ENCODE measurements around the gene RHBDF1. TPM values are rescaled to one million over a fixed set of nuclear protein-coding genes. Genes with fewer than 3 reads are reported as not detected.

RHBDF1 gene
- total and polyA plus RNA-seq, 2 of the 13 experiments (the other 11 are each of a cell fraction or from before 2014, with no cell fraction given): 5.4 to 26.9 TPM

DNA sequence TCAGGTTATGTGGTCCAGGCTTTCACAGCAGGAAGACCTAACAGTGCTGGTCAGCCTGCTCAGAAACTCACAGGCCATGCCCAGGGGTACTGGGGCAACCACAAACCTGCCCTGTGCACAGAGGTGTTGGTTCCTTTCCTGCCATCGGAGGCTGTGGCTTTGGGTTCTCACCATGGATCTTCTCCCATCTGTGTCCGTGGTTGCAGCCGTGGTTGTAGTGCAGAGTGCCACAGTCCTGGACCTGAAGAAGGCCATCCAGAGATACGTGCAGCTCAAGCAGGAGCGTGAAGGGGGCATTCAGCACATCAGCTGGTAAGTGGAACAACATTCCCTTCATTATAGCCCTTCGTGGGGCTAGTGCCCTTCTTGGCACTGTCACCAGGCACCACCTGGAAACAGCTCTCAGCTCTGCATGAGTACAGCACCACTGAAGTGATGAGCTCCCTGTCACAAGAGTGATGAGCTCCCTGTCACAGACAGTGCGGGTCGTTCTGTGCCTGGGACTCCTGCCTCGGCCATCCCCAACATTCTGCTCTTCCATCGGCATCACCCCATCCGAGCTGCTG is 16.8 kb downstream of the RHBDF1 start:
- no peak overlapping the region for H3K9ac ChIP-seq (ENCODE audit: insufficient read depth, low read depth, low read length)
- H3K36me3 ChIP-seq (replicated peaks in 1 of 2; ENCODE audit: control insufficient read depth in 1 of 2, insufficient read depth in 2 of 2, low read length in 2 of 2): peaks cover 13 to 41% of the 10 kb centered on the region in 2 experiments; a peak in 4 of 5 replicates
- H3K27ac ChIP-seq (ENCODE audit: extremely low read length, insufficient read depth, low read length): no peak overlapping the region
- FAIRE-seq (no peak), DNase-seq (ENCODE audit: low spot score) (no peak), ATAC-seq (no peak)
- no peak overlapping the region for H2AFZ ChIP-seq (ENCODE audit: low read length)
- WGBS (ENCODE audit: low lambda C conversion rate): 96% methylated on average over 5 of the region's 11 CpGs
- POLR2A ChIA-PET: no interaction called here
- peaks cover 23% of the 10 kb centered on the region for H3K4me1 ChIP-seq (ENCODE audit: insufficient read depth, low read length)
- no peak overlapping the region for H3K4me3 ChIP-seq (replicated peaks in 1 of 3; ENCODE audit: insufficient read depth in 1 of 3, low read depth in 2 of 3, low read length in 3 of 3)
- H4K20me1 ChIP-seq (ENCODE audit: insufficient read depth, low read length): no peaks in the 10 kb centered on the region
- in situ Hi-C loops (cut with HindIII; ENCODE audit: extremely low pct_ligation_motif_present, low pct_unique_long_range_greater_than_20kb) (no loop called here), intact Hi-C loops (cut with micrococcal nuclease; ENCODE audit: unreplicated experiment) (no loop called here)
- H3K4me2 ChIP-seq (ENCODE audit: low read depth, low read length): no peak overlapping the region
- no peaks in the 10 kb centered on the region for H3K9me3 ChIP-seq (ENCODE audit: low read length)
- CTCF ChIA-PET (ENCODE audit: low intra/inter-chr PET ratio, low total read pairs): no interaction called here
- no peaks in the 10 kb centered on the region; a peak in 1 of 5 replicates for H3K27me3 ChIP-seq (ENCODE audit: control insufficient read depth in 1 of 2, insufficient read depth in 2 of 2, low read length in 2 of 2)
- no TSS peak for BruUV-seq (replicated peaks)
- peaks cover 19% of the 10 kb centered on the region for H3K79me2 ChIP-seq (ENCODE audit: insufficient read depth, low read length)
- no peak for TF ChIP-seq RBM39 (IDR thresholded peaks at IDR 0.05; ENCODE audit: low read depth, low read length, poor library complexity, severe bottlenecking)
- TF ChIP-seq RCOR2 (CRISPR knock-in tag; IDR thresholded peaks at IDR 0.05): no peak
- TF ChIP-seq ZNF264 (CRISPR knock-in tag; IDR thresholded peaks at IDR 0.05): no peak
- TF ChIP-seq TCF7L2 (IDR thresholded peaks at IDR 0.05; ENCODE audit: low read depth, low read length): no peak
- no peak for TF ChIP-seq ZNF878 (CRISPR knock-in tag; IDR thresholded peaks at IDR 0.05)
- TF ChIP-seq, protein P1, sequence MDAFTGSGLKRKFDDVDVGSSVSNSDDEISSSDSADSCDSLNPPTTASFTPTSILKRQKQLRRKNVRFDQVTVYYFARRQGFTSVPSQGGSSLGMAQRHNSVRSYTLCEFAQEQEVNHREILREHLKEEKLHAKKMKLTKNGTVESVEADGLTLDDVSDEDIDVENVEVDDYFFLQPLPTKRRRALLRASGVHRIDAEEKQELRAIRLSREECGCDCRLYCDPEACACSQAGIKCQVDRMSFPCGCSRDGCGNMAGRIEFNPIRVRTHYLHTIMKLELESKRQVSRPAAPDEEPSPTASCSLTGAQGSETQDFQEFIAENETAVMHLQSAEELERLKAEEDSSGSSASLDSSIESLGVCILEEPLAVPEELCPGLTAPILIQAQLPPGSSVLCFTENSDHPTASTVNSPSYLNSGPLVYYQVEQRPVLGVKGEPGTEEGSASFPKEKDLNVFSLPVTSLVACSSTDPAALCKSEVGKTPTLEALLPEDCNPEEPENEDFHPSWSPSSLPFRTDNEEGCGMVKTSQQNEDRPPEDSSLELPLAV (CRISPR knock-in tag; conservative IDR thresholded peaks at IDR 0.05; ENCODE audit: low read depth): no peak
- TF ChIP-seq U2AF2 (IDR thresholded peaks at IDR 0.05; ENCODE audit: low read depth, low read length): no peak
- TF ChIP-seq ZNF235 (CRISPR knock-in tag; IDR thresholded peaks at IDR 0.05; ENCODE audit: borderline replicate concordance): no peak
- TF ChIP-seq, protein P2, sequence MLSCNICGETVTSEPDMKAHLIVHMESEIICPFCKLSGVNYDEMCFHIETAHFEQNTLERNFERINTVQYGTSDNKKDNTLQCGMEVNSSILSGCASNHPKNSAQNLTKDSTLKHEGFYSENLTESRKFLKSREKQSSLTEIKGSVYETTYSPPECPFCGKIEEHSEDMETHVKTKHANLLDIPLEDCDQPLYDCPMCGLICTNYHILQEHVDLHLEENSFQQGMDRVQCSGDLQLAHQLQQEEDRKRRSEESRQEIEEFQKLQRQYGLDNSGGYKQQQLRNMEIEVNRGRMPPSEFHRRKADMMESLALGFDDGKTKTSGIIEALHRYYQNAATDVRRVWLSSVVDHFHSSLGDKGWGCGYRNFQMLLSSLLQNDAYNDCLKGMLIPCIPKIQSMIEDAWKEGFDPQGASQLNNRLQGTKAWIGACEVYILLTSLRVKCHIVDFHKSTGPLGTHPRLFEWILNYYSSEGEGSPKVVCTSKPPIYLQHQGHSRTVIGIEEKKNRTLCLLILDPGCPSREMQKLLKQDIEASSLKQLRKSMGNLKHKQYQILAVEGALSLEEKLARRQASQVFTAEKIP (CRISPR knock-in tag; IDR thresholded peaks at IDR 0.05; ENCODE audit: borderline replicate concordance): no peak
- no peak for TF ChIP-seq HNF4G (IDR thresholded peaks at IDR 0.05; ENCODE audit: borderline replicate concordance, low read depth, low read length)
- no peak for TF ChIP-seq HNF4G (CRISPR knock-in tag; IDR thresholded peaks at IDR 0.05; ENCODE audit: borderline replicate concordance, low read depth)
- TF ChIP-seq, protein P3, sequence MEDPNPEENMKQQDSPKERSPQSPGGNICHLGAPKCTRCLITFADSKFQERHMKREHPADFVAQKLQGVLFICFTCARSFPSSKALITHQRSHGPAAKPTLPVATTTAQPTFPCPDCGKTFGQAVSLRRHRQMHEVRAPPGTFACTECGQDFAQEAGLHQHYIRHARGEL (CRISPR knock-in tag; IDR thresholded peaks at IDR 0.05): no peak
- no peak for TF ChIP-seq ARNT2 (CRISPR knock-in tag; IDR thresholded peaks at IDR 0.05; ENCODE audit: low read depth)
- TF ChIP-seq ZNF260 (CRISPR knock-in tag; IDR thresholded peaks at IDR 0.05; ENCODE audit: borderline replicate concordance, low read depth): no peak
- TF ChIP-seq, protein P4, sequence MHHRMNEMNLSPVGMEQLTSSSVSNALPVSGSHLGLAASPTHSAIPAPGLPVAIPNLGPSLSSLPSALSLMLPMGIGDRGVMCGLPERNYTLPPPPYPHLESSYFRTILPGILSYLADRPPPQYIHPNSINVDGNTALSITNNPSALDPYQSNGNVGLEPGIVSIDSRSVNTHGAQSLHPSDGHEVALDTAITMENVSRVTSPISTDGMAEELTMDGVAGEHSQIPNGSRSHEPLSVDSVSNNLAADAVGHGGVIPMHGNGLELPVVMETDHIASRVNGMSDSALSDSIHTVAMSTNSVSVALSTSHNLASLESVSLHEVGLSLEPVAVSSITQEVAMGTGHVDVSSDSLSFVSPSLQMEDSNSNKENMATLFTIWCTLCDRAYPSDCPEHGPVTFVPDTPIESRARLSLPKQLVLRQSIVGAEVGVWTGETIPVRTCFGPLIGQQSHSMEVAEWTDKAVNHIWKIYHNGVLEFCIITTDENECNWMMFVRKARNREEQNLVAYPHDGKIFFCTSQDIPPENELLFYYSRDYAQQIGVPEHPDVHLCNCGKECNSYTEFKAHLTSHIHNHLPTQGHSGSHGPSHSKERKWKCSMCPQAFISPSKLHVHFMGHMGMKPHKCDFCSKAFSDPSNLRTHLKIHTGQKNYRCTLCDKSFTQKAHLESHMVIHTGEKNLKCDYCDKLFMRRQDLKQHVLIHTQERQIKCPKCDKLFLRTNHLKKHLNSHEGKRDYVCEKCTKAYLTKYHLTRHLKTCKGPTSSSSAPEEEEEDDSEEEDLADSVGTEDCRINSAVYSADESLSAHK (CRISPR knock-in tag; IDR thresholded peaks at IDR 0.05; ENCODE audit: borderline replicate concordance): no peak
- TF ChIP-seq FOXA1 (IDR thresholded peaks at IDR 0.05): no peak
- TF ChIP-seq FOXA1 (CRISPR knock-in tag; IDR thresholded peaks at IDR 0.05): no peak
- TF ChIP-seq, protein P5, sequence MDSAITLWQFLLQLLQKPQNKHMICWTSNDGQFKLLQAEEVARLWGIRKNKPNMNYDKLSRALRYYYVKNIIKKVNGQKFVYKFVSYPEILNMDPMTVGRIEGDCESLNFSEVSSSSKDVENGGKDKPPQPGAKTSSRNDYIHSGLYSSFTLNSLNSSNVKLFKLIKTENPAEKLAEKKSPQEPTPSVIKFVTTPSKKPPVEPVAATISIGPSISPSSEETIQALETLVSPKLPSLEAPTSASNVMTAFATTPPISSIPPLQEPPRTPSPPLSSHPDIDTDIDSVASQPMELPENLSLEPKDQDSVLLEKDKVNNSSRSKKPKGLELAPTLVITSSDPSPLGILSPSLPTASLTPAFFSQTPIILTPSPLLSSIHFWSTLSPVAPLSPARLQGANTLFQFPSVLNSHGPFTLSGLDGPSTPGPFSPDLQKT (CRISPR knock-in tag; IDR thresholded peaks at IDR 0.05; ENCODE audit: borderline replicate concordance): no peak

Data from HepG2 (cell line).